Measurements from ENCODE around the gene SLC35E4.
"Not testable (repeated sequence)": the region's sequence is repeated elsewhere in the genome, so short reads cannot be mapped to it uniquely, and the experiment has no call there.

Gene SLC35E4

GRCh38 chr22:30649430-30650007, 13.9 kb downstream of the SLC35E4 start:
- peak; percentile 54 to 79 for DNase-seq (ENCODE audit: low read depth in 1 of 2, low spot score in 1 of 2)

GRCh38 chr22:30650508-30651116, 15.0 kb downstream of the SLC35E4 start:
- DNase-seq (ENCODE audit: low read depth in 1 of 2, low spot score in 1 of 2): no peak

GRCh38 chr22:30652852-30653251, 17.3 kb downstream of the SLC35E4 start:
- DNase-seq (ENCODE audit: low read depth in 1 of 2, low spot score in 1 of 2): no peak

GRCh38 chr22:30654361-30654760, 18.8 kb downstream of the SLC35E4 start:
- no peak for DNase-seq (ENCODE audit: low read depth in 1 of 2, low spot score in 1 of 2)

- no peak for DNase-seq (ENCODE audit: low read depth in 1 of 2, low spot score in 1 of 2)
Measured at GRCh38 chr22:30655532-30655931, 20.0 kb downstream of the SLC35E4 start.

GRCh38 chr22:30662040-30662439, 26.5 kb downstream of the SLC35E4 start:
- DNase-seq (ENCODE audit: low read depth in 1 of 2, low spot score in 1 of 2): no peak

- DNase-seq (ENCODE audit: low read depth in 1 of 2, low spot score in 1 of 2): no peak
Measured at GRCh38 chr22:30664798-30665197, 29.2 kb downstream of the SLC35E4 start.

GRCh38 chr22:30665266-30665665, 29.7 kb downstream of the SLC35E4 start:
- no peak for DNase-seq (ENCODE audit: low read depth in 1 of 2, low spot score in 1 of 2)

- DNase-seq (ENCODE audit: low read depth in 1 of 2, low spot score in 1 of 2): no peak
Measured at GRCh38 chr22:30665786-30666185, 30.2 kb downstream of the SLC35E4 start.

GRCh38 chr22:30667107-30667493, 31.5 kb downstream of the SLC35E4 start:
- no peak for DNase-seq (ENCODE audit: low read depth in 1 of 2, low spot score in 1 of 2)

- peak; percentile 93 for DNase-seq (ENCODE audit: low read depth in 1 of 2, low spot score in 1 of 2)
Measured at GRCh38 chr22:30667494-30668385, 32.2 kb downstream of the SLC35E4 start, which contains the start of gene DUSP18. DUSP18 (minus strand) TSS chr22:30667875; CDS start chr22:30664003, 3,872 bp downstream.

- no peak for DNase-seq (ENCODE audit: low read depth in 1 of 2, low spot score in 1 of 2)
Measured at GRCh38 chr22:30668386-30668710, 32.8 kb downstream of the SLC35E4 start.

GRCh38 chr22:30671071-30671470, 35.5 kb downstream of the SLC35E4 start:
- no peak for DNase-seq (ENCODE audit: low read depth in 1 of 2, low spot score in 1 of 2)

GRCh38 chr22:30673136-30673535, 37.6 kb downstream of the SLC35E4 start:
- DNase-seq (ENCODE audit: low read depth in 1 of 2, low spot score in 1 of 2): no peak

GRCh38 chr22:30674482-30674881, 38.9 kb downstream of the SLC35E4 start:
- DNase-seq (ENCODE audit: low read depth in 1 of 2, low spot score in 1 of 2): no peak

- no peak for DNase-seq (ENCODE audit: low read depth in 1 of 2, low spot score in 1 of 2)
Measured at GRCh38 chr22:30675436-30675835, 39.9 kb downstream of the SLC35E4 start.

- not testable (repeated sequence) for DNase-seq (ENCODE audit: low read depth in 1 of 2, low spot score in 1 of 2)
Measured at GRCh38 chr22:30676565-30676964, 41.0 kb downstream of the SLC35E4 start.

- DNase-seq (ENCODE audit: low read depth in 1 of 2, low spot score in 1 of 2): not testable (repeated sequence)
Measured at GRCh38 chr22:30679895-30680690, 44.5 kb downstream of the SLC35E4 start.

GRCh38 chr22:30680991-30681770, 45.6 kb downstream of the SLC35E4 start:
- DNase-seq (ENCODE audit: low read depth in 1 of 2, low spot score in 1 of 2): no peak

GRCh38 chr22:30681831-30682230, 46.2 kb downstream of the SLC35E4 start:
- no peak for DNase-seq (ENCODE audit: low read depth in 1 of 2, low spot score in 1 of 2)

- DNase-seq (ENCODE audit: low read depth in 1 of 2, low spot score in 1 of 2): no peak
Measured at GRCh38 chr22:30685178-30685577, 49.6 kb downstream of the SLC35E4 start.
